Measurements from ENCODE around the gene ZNF148. TPM values are rescaled to one million over a fixed set of nuclear protein-coding genes. Genes with fewer than 3 reads are reported as not detected.

ZNF148 gene
- total RNA-seq, 1 experiment from 2014 or later, result 24.8 TPM

GRCh38 chr3:125378762-125379161 lies 3.6 kb upstream of the ZNF148 start:
- H2BK20ac ChIP-seq (ENCODE audit: low read depth, low read length, poor library complexity, severe bottlenecking), result no peak overlapping the region
- H3K23me2 ChIP-seq (ENCODE audit: insufficient read length, low read depth, low read length, poor library complexity, severe bottlenecking), result peaks cover 8% of the 10 kb centered on the region
- H2BK5ac ChIP-seq (ENCODE audit: insufficient read length, low read length), result no peak overlapping the region
- no peak overlapping the region for H2AFZ ChIP-seq (ENCODE audit: low read length)
- H2BK120ac ChIP-seq (ENCODE audit: low read depth, low read length, poor library complexity, severe bottlenecking), result no peak overlapping the region
- no peak overlapping the region for H3K4ac ChIP-seq (ENCODE audit: low read depth, low read length)
- TF ChIP-seq CTCF (conservative IDR thresholded peaks at IDR 0.05), result no peak
- peaks cover 8% of the 10 kb centered on the region; the same call in 1 of the 2 replicates for H3K79me2 ChIP-seq (ENCODE audit: insufficient read depth, low read length)
- WGBS (ENCODE audit: extremely low coverage, insufficient read length, low lambda C conversion rate), result no CpG with 5 or more reads among the region's 2 CpGs
- H3T11ph ChIP-seq (ENCODE audit: low read length), result no peak overlapping the region
- H3K18ac ChIP-seq (ENCODE audit: insufficient read length, low read depth, low read length), result no peak overlapping the region
- H3K4me2 ChIP-seq (ENCODE audit: insufficient read depth, insufficient read length, low read length), result no peak overlapping the region
- no peak overlapping the region for H3K9ac ChIP-seq (ENCODE audit: extremely low read depth, insufficient read length, low read length)
- H3K23ac ChIP-seq (ENCODE audit: insufficient read length, low read depth, low read length), result no peak overlapping the region
- no peak overlapping the region for H3K27ac ChIP-seq (ENCODE audit: insufficient read length, low read depth, low read length)
- no peak overlapping the region for H3K56ac ChIP-seq (ENCODE audit: insufficient read length, low read depth, low read length)
- H3K36me3 Mint-ChIP-seq (ENCODE audit: insufficient read depth in 1 of 3, low read depth in 3 of 3), result no peaks in the 10 kb centered on the region
- H4K8ac ChIP-seq (replicated peaks; ENCODE audit: insufficient read length, low read depth, low read length), result no peak overlapping the region
- H3K27me3 ChIP-seq (ENCODE audit: insufficient read depth, low read length), result no peaks in the 10 kb centered on the region
- H4K5ac ChIP-seq (ENCODE audit: insufficient read length, low read depth, low read length), result no peak overlapping the region
- H2AK5ac ChIP-seq (ENCODE audit: insufficient read length, low read length), result no peak overlapping the region
- peaks cover 17 to 18% of the 10 kb centered on the region in 2 experiments for H3K4me1 Mint-ChIP-seq
- DNase-seq, result no peak
- H3K4me1 ChIP-seq (ENCODE audit: insufficient read depth, low read length), result no peaks in the 10 kb centered on the region
- no peaks in the 10 kb centered on the region for H3K27me3 Mint-ChIP-seq (ENCODE audit: low read depth)
- H3K79me1 ChIP-seq (ENCODE audit: insufficient read depth, low read depth, low read length, poor library complexity, severe bottlenecking), result no peaks in the 10 kb centered on the region
- no peak overlapping the region for H3K4me3 Mint-ChIP-seq
- no peak overlapping the region for H2BK12ac ChIP-seq (ENCODE audit: insufficient read length, low read depth, low read length)
- H3K9me3 ChIP-seq (ENCODE audit: control insufficient read depth, low read depth, low read length), result no peaks in the 10 kb centered on the region
- no peaks in the 10 kb centered on the region for H3K9me3 Mint-ChIP-seq
- no peak overlapping the region for H3K27ac Mint-ChIP-seq
- H3K14ac ChIP-seq (ENCODE audit: insufficient read depth, low read length), result no peak overlapping the region
- no peak overlapping the region for H4K91ac ChIP-seq (ENCODE audit: insufficient read length, low read depth, low read length)
- H4K20me1 ChIP-seq (ENCODE audit: control insufficient read depth, insufficient read depth, insufficient read length), result no peaks in the 10 kb centered on the region
- H2BK15ac ChIP-seq (ENCODE audit: low read depth, low read length), result no peak overlapping the region

Data from H9 (cell line).